B cell (primary cell): Measurements from ENCODE around the gene CRNN.
A peak's percentile ranks its signal among the peaks of the same experiment; 100 is the strongest.

Experiments used
- CTCF ChIP-seq: fragments of 200-600 bp; IDR thresholded peaks from one replicate; pipeline ENCODE4 v1.8.0; 2022; ENCODE audit warnings: antibody characterized with exemption, mild to moderate bottlenecking
- EZH2 ChIP-seq: IDR thresholded peaks from 2 replicates; pipeline ENCODE4 v1.6.1; 2012; ENCODE audit warnings: borderline replicate concordance, low read depth, mild to moderate bottlenecking, moderate library complexity, low read length; ENCODE audit not compliant: insufficient read depth, poor library complexity, severe bottlenecking

- TF ChIP-seq CTCF: peak; percentile 79
- TF ChIP-seq EZH2: no peak
Observed at GRCh38 chr1:152440635-152441471, 26.8 kb upstream of the CRNN start.
